ENCODE results near the gene COQ8B. TPM values are rescaled to one million over a fixed set of nuclear protein-coding genes. Genes with fewer than 3 reads are reported as not detected.

The COQ8B gene
- total and polyA plus RNA-seq, 2 of the 4 experiments (the other 2 are of a cell fraction), result 14.9 to 23.2 TPM

DNA sequence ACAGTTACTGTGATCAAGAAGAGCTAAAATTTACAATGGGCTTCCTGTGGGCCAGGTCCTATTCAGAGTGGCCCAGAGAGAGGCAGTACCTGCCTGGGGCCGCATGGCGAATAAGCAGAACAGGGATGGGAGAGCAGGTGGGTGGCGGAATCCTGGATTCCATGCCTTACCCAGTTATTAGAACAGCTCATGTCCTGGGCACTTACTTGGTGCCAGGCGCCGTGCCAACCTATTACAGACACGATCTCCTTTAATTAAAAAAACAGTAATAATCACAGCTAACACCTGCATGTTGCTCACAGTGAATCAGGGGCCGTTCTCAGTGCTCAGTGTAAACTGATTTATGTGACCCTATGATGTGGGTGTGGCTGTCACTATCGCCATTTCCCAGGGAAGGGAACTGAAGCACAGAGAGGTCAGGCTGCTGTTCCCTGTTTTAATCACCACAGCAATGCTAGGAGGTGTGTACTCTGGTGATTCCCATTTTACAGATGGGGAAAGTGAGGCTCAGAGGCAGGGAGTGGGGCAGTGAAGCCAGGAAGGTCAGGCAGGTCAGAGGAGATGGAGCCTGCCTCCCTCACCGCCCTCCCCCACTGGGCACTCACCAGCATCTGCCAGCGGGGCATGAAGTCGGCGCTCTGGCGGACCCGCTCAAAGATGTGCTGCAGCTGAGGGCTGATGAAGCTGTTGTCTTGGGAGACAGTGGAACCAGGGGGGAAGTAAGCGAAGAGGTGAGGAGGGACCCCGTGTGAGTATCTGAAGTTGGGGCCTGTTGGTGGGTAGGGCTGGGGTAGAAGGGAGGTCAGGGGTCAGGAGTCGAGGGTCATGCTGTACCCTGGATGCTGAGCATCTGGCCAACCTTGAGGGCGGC lies 12.0 kb downstream of the COQ8B start:
- TF ChIP-seq SMC3 (IDR thresholded peaks at IDR 0.05; ENCODE audit: low read depth, low read length) (no peak), RCOR1 (IDR thresholded peaks at IDR 0.05; ENCODE audit: insufficient replicate concordance, low read length) (no peak), CHD1 (IDR thresholded peaks at IDR 0.05; ENCODE audit: low read depth, low read length) (no peak), RFX5 (IDR thresholded peaks at IDR 0.05; ENCODE audit: low read depth, low read length) (no peak), RAD21 (IDR thresholded peaks at IDR 0.05; ENCODE audit: low read length) (no peak), NFE2L2 (IDR thresholded peaks at IDR 0.05; ENCODE audit: low read depth, low read length) (no peak), MAZ (IDR thresholded peaks at IDR 0.05; ENCODE audit: borderline replicate concordance, low read depth, low read length) (no peak), POLR2A (IDR thresholded peaks at IDR 0.05; ENCODE audit: low read depth, low read length) (no peak), MAFK (IDR thresholded peaks at IDR 0.05; ENCODE audit: low read depth, low read length) (no peak), FOS (IDR thresholded peaks at IDR 0.05; ENCODE audit: low read depth, low read length) (no peak), CEBPB (IDR thresholded peaks at IDR 0.05; ENCODE audit: low read depth, low read length) (no peak)
- TF ChIP-seq, protein P1, sequence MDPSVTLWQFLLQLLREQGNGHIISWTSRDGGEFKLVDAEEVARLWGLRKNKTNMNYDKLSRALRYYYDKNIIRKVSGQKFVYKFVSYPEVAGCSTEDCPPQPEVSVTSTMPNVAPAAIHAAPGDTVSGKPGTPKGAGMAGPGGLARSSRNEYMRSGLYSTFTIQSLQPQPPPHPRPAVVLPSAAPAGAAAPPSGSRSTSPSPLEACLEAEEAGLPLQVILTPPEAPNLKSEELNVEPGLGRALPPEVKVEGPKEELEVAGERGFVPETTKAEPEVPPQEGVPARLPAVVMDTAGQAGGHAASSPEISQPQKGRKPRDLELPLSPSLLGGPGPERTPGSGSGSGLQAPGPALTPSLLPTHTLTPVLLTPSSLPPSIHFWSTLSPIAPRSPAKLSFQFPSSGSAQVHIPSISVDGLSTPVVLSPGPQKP (IDR thresholded peaks at IDR 0.05; ENCODE audit: borderline replicate concordance, low read depth, low read length), result no peak
- TF ChIP-seq, protein P2, sequence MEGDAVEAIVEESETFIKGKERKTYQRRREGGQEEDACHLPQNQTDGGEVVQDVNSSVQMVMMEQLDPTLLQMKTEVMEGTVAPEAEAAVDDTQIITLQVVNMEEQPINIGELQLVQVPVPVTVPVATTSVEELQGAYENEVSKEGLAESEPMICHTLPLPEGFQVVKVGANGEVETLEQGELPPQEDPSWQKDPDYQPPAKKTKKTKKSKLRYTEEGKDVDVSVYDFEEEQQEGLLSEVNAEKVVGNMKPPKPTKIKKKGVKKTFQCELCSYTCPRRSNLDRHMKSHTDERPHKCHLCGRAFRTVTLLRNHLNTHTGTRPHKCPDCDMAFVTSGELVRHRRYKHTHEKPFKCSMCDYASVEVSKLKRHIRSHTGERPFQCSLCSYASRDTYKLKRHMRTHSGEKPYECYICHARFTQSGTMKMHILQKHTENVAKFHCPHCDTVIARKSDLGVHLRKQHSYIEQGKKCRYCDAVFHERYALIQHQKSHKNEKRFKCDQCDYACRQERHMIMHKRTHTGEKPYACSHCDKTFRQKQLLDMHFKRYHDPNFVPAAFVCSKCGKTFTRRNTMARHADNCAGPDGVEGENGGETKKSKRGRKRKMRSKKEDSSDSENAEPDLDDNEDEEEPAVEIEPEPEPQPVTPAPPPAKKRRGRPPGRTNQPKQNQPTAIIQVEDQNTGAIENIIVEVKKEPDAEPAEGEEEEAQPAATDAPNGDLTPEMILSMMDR (conservative IDR thresholded peaks at IDR 0.05; ENCODE audit: low read depth, low read length), result no peak
- Histone ChIP-seq H3K36me3 (ENCODE audit: control insufficient read depth, insufficient read depth, low read length) (peaks cover 63% of the 10 kb centered on the region), H2AK9ac (replicated peaks; ENCODE audit: low read depth, low read length, poor library complexity) (no peak overlapping the region), H3K9ac (ENCODE audit: low read depth, low read length) (no peak overlapping the region), H2AFZ (replicated peaks; ENCODE audit: low read length, poor library complexity) (no peak overlapping the region), H2BK120ac (ENCODE audit: low read depth, low read length) (no peak overlapping the region), H3K4me2 (ENCODE audit: low read depth, low read length) (no peak overlapping the region), H2AK5ac (ENCODE audit: low read depth, low read length) (no peak overlapping the region), H3K4ac (ENCODE audit: low read depth, low read length) (no peak overlapping the region), H3K27me3 (ENCODE audit: control insufficient read depth, insufficient read depth, low read length) (no peaks in the 10 kb centered on the region), H2BK5ac (ENCODE audit: low read depth, low read length, poor library complexity, severe bottlenecking) (no peak overlapping the region), H3K9me1 (ENCODE audit: insufficient read depth, low read length) (peaks cover 5% of the 10 kb centered on the region; the same call in 1 of the 2 replicates), H3K18ac (ENCODE audit: low read depth, low read length) (no peak overlapping the region), H4K8ac (ENCODE audit: low read depth in 2 of 2, low read length in 2 of 2) (no peak overlapping the region), H3K9me3 (ENCODE audit: control insufficient read depth, insufficient read depth, low read length) (no peaks in the 10 kb centered on the region), H3K23ac (ENCODE audit: low read depth, low read length) (no peak overlapping the region), H3K56ac (ENCODE audit: extremely low read depth, insufficient read depth, low read length) (no peak overlapping the region), H3K79me1 (ENCODE audit: low read depth in 1 of 2, low read length in 2 of 2) (0 out of 4 replicates have a peak, but pooled peaks cover 0 to 9% of the 10 kb centered on the region in 2 experiments), H4K20me1 (ENCODE audit: insufficient read depth, low read length) (no peaks in the 10 kb centered on the region), H2BK15ac (ENCODE audit: low read depth, low read length) (no peak overlapping the region), H4K91ac (ENCODE audit: insufficient read depth, low read depth, low read length) (no peak overlapping the region), H3K4me3 (ENCODE audit: insufficient read depth, low read depth, low read length) (no peak overlapping the region), H3K14ac (replicated peaks; ENCODE audit: low read depth, low read length) (no peak overlapping the region), H3K27ac (ENCODE audit: insufficient read depth, low read length) (no peak overlapping the region), H4K5ac (ENCODE audit: low read depth, low read length) (no peak overlapping the region), H2BK20ac (ENCODE audit: low read depth, low read length) (no peak overlapping the region), H3K4me1 (ENCODE audit: control insufficient read depth, insufficient read depth, low read length) (no peaks in the 10 kb centered on the region)
- no TSS peak for BruUV-seq (replicated peaks)
- no peak for ATAC-seq (ENCODE audit: low read depth)
- CTCF ChIA-PET, result no interaction called here
- 100% methylated on average over 5 of the region's 18 CpGs; no CpG with 5 or more reads in 1 of the 2 experiments for WGBS, 2 experiments (ENCODE audit: extremely low coverage in 2 of 2, insufficient read length in 1 of 2)
- POLR2A ChIA-PET (ENCODE audit: unreplicated experiment), result no interaction called here
- dilution Hi-C loops (cut with HindIII; ENCODE audit: low sequenced_read_pairs, unreplicated experiment) (no loop called here), in situ Hi-C loops (cut with MboI; ENCODE audit: low sequenced_read_pairs) (no loop called here), intact Hi-C loops (cut with micrococcal nuclease) (no loop called here)
- DNase-seq, result no peak

Data from IMR-90 (cell line).